ENCODE data around the gene ORM2.

The ORM2 gene

GRCh38 chr9:114348906-114349482 is 19.3 kb downstream of the ORM2 start:
- peak; percentile 88 for FAIRE-seq
- DNase-seq (ENCODE audit: insufficient read length, low spot score) = peak; percentile 76
- no peak for TF ChIP-seq POU2F2 (IDR thresholded peaks at IDR 0.05; ENCODE audit: low read depth, low read length)
- no peak; the same call in 1 of the 2 replicates for TF ChIP-seq POLR2A (IDR thresholded peaks at IDR 0.05; ENCODE audit: low read depth, low read length)
- no peak for TF ChIP-seq TAF1 (IDR thresholded peaks at IDR 0.05; ENCODE audit: low read depth, low read length)
- TF ChIP-seq PAX5 (IDR thresholded peaks at IDR 0.05; ENCODE audit: insufficient read depth, low read length, severe bottlenecking) = peak; percentile 28
- no peak; the same call in 1 of the 2 replicates for TF ChIP-seq POLR2AphosphoS5 (IDR thresholded peaks at IDR 0.05; ENCODE audit: low read depth, low read length)

- no peak for TF ChIP-seq SPI1 (IDR thresholded peaks at IDR 0.05; ENCODE audit: low read depth, low read length)
- no peak for TF ChIP-seq PAX5 (IDR thresholded peaks at IDR 0.05; ENCODE audit: insufficient read depth, low read length, severe bottlenecking)
- TF ChIP-seq POLR2AphosphoS5 (IDR thresholded peaks at IDR 0.05; ENCODE audit: low read depth, low read length) = no peak
- no peak for TF ChIP-seq TAF1 (IDR thresholded peaks at IDR 0.05; ENCODE audit: low read depth, low read length)
- TF ChIP-seq POU2F2 (IDR thresholded peaks at IDR 0.05; ENCODE audit: low read depth, low read length) = no peak
- TF ChIP-seq POLR2A (IDR thresholded peaks at IDR 0.05; ENCODE audit: low read depth, low read length) = no peak
- DNase-seq (ENCODE audit: insufficient read length, low spot score) = no peak
- FAIRE-seq = peak; percentile 55
These were observed 20.2 kb downstream of the ORM2 start for GRCh38 chr9:114349713-114350480.

GRCh38 chr9:114350636-114351401 is 21.1 kb downstream of the ORM2 start:
- FAIRE-seq = no peak
- TF ChIP-seq TAF1 (IDR thresholded peaks at IDR 0.05; ENCODE audit: low read depth, low read length) (no peak), POLR2AphosphoS5 (IDR thresholded peaks at IDR 0.05; ENCODE audit: low read depth, low read length) (no peak), PAX5 (IDR thresholded peaks at IDR 0.05; ENCODE audit: insufficient read depth, low read length, severe bottlenecking) (no peak), POU2F2 (IDR thresholded peaks at IDR 0.05; ENCODE audit: low read depth, low read length) (no peak), POLR2A (IDR thresholded peaks at IDR 0.05; ENCODE audit: low read depth, low read length) (no peak), SPI1 (IDR thresholded peaks at IDR 0.05; ENCODE audit: low read depth, low read length) (no peak)
- DNase-seq (ENCODE audit: insufficient read length, low spot score) = no peak

GRCh38 chr9:114351932-114352331 is 22.3 kb downstream of the ORM2 start:
- TF ChIP-seq TAF1 (IDR thresholded peaks at IDR 0.05; ENCODE audit: low read depth, low read length) = no peak
- DNase-seq (ENCODE audit: insufficient read length, low spot score) (no peak), FAIRE-seq (peak; percentile 23)

GRCh38 chr9:114355821-114356220 is 26.2 kb downstream of the ORM2 start:
- DNase-seq (ENCODE audit: insufficient read length, low spot score) (no peak), FAIRE-seq (no peak)
- TF ChIP-seq POU2F2 (IDR thresholded peaks at IDR 0.05; ENCODE audit: low read depth, low read length) = no peak

GRCh38 chr9:114356792-114357191 is 27.1 kb downstream of the ORM2 start:
- DNase-seq (ENCODE audit: insufficient read length, low spot score) = no peak
- TF ChIP-seq POLR2A (IDR thresholded peaks at IDR 0.05; ENCODE audit: low read depth, low read length) (no peak), SPI1 (IDR thresholded peaks at IDR 0.05; ENCODE audit: low read depth, low read length) (no peak), POU2F2 (IDR thresholded peaks at IDR 0.05; ENCODE audit: low read depth, low read length) (no peak), POLR2AphosphoS5 (IDR thresholded peaks at IDR 0.05; ENCODE audit: low read depth, low read length) (no peak), TAF1 (IDR thresholded peaks at IDR 0.05; ENCODE audit: low read depth, low read length) (no peak), PAX5 (IDR thresholded peaks at IDR 0.05; ENCODE audit: insufficient read depth, low read length, severe bottlenecking) (no peak)
- FAIRE-seq = no peak

GRCh38 chr9:114357360-114357759 is 27.7 kb downstream of the ORM2 start:
- FAIRE-seq = no peak
- no peak for TF ChIP-seq PAX5 (IDR thresholded peaks at IDR 0.05; ENCODE audit: insufficient read depth, low read length, severe bottlenecking)
- TF ChIP-seq SPI1 (IDR thresholded peaks at IDR 0.05; ENCODE audit: low read depth, low read length) = no peak
- no peak for TF ChIP-seq POLR2AphosphoS5 (IDR thresholded peaks at IDR 0.05; ENCODE audit: low read depth, low read length)
- no peak for TF ChIP-seq TAF1 (IDR thresholded peaks at IDR 0.05; ENCODE audit: low read depth, low read length)
- no peak for TF ChIP-seq POU2F2 (IDR thresholded peaks at IDR 0.05; ENCODE audit: low read depth, low read length)
- no peak for TF ChIP-seq POLR2A (IDR thresholded peaks at IDR 0.05; ENCODE audit: low read depth, low read length)
- DNase-seq (ENCODE audit: insufficient read length, low spot score) = no peak

GRCh38 chr9:114357911-114358328 is 28.3 kb downstream of the ORM2 start:
- no peak for FAIRE-seq
- TF ChIP-seq POU2F2 (IDR thresholded peaks at IDR 0.05; ENCODE audit: low read depth, low read length) (no peak), POLR2A (IDR thresholded peaks at IDR 0.05; ENCODE audit: low read depth, low read length) (no peak), POLR2AphosphoS5 (IDR thresholded peaks at IDR 0.05; ENCODE audit: low read depth, low read length) (no peak), PAX5 (IDR thresholded peaks at IDR 0.05; ENCODE audit: insufficient read depth, low read length, severe bottlenecking) (no peak), SPI1 (IDR thresholded peaks at IDR 0.05; ENCODE audit: low read depth, low read length) (no peak), TAF1 (IDR thresholded peaks at IDR 0.05; ENCODE audit: low read depth, low read length) (no peak)
- DNase-seq (ENCODE audit: insufficient read length, low spot score) = no peak

GRCh38 chr9:114359801-114360200 is 30.1 kb downstream of the ORM2 start:
- no peak for TF ChIP-seq POLR2AphosphoS5 (IDR thresholded peaks at IDR 0.05; ENCODE audit: low read depth, low read length)
- TF ChIP-seq PAX5 (IDR thresholded peaks at IDR 0.05; ENCODE audit: insufficient read depth, low read length, severe bottlenecking) = no peak
- no peak for TF ChIP-seq POLR2A (IDR thresholded peaks at IDR 0.05; ENCODE audit: low read depth, low read length)
- no peak for TF ChIP-seq POU2F2 (IDR thresholded peaks at IDR 0.05; ENCODE audit: low read depth, low read length)
- no peak for TF ChIP-seq TAF1 (IDR thresholded peaks at IDR 0.05; ENCODE audit: low read depth, low read length)
- no peak for TF ChIP-seq SPI1 (IDR thresholded peaks at IDR 0.05; ENCODE audit: low read depth, low read length)
- DNase-seq (ENCODE audit: insufficient read length, low spot score) (no peak), FAIRE-seq (no peak)

All from GM12891 (cell line).